Large intestine (tissue), 3 donors: ENCODE results near the gene RBP3. TPM values are rescaled to one million over a fixed set of nuclear protein-coding genes. Genes with fewer than 3 reads are reported as not detected.

Experiments
- DNase-seq, 2 donors: peaks; one replicate each; pipeline versions ENCODE4 v3.0.0 to v3.0.0-alpha.2; 2013
- H3K27ac ChIP-seq: one replicate; pipeline ENCODE4 v1.5.1; 2013; ENCODE audit warnings: low read length
- H3K27me3 ChIP-seq: 2 replicates; pipeline ENCODE4 v1.6.1; 2013; ENCODE audit warnings: low read length; ENCODE audit not compliant: control insufficient read depth, insufficient read depth
- H3K36me3 ChIP-seq: 2 replicates; pipeline ENCODE4 v1.6.1; 2013; ENCODE audit warnings: low read length; ENCODE audit not compliant: control insufficient read depth, insufficient read depth
- H3K4me1 ChIP-seq: one replicate; pipeline ENCODE4 v1.6.1; 2013; ENCODE audit warnings: low read length; ENCODE audit not compliant: control insufficient read depth, insufficient read depth
- H3K4me3 ChIP-seq: one replicate; pipeline ENCODE4 v1.5.1; 2013; ENCODE audit warnings: low read length
- H3K9me3 ChIP-seq: one replicate; pipeline ENCODE4 v1.6.1; 2013; ENCODE audit warnings: mild to moderate bottlenecking, low read depth, low read length, moderate library complexity; ENCODE audit not compliant: control insufficient read depth
- WGBS: methylation state at CpG from one replicate; pipeline ENCODE4 v1.1.5; 2013; ENCODE audit warnings: low lambda C conversion rate; ENCODE audit not compliant: insufficient coverage; 5-methylcytosine and 5-hydroxymethylcytosine counted together
- polyA plus RNA-seq: library from polyadenylated mRNA; unstranded; fragments of 120-200 nt; gene quantifications from one replicate; pipeline ENCODE4 v1.2.1, GENCODE V29; 2013

Gene RBP3
- polyA plus RNA-seq, 1 donor = 0.06 TPM

GRCh38 chr10:47326927-47327330 lies 21.2 kb upstream of the RBP3 start:
- H3K27ac ChIP-seq = no peak overlapping the region
- WGBS = no CpG with 5 or more reads among the region's 11 CpGs
- H3K36me3 ChIP-seq = no peaks in the 10 kb centered on the region
- H3K4me1 ChIP-seq = peaks cover 8% of the 10 kb centered on the region
- peak in 1 of 2 donors; percentile 15 for DNase-seq
- no peaks in the 10 kb centered on the region for H3K9me3 ChIP-seq
- peaks cover 15% of the 10 kb centered on the region for H3K27me3 ChIP-seq
- H3K4me3 ChIP-seq = no peak overlapping the region

GRCh38 chr10:47329855-47330254 lies 18.3 kb upstream of the RBP3 start:
- H3K9me3 ChIP-seq = no peaks in the 10 kb centered on the region
- H3K4me1 ChIP-seq = peaks cover 8% of the 10 kb centered on the region
- DNase-seq = no peak
- no CpG with 5 or more reads among the region's 4 CpGs for WGBS
- H3K4me3 ChIP-seq = no peak overlapping the region
- H3K36me3 ChIP-seq = no peaks in the 10 kb centered on the region
- no peak overlapping the region for H3K27ac ChIP-seq
- no peaks in the 10 kb centered on the region for H3K27me3 ChIP-seq

- H3K9me3 ChIP-seq = no peaks in the 10 kb centered on the region
- no peaks in the 10 kb centered on the region for H3K27me3 ChIP-seq
- H3K4me1 ChIP-seq = peaks cover 8% of the 10 kb centered on the region
- H3K4me3 ChIP-seq = no peak overlapping the region
- no CpG with 5 or more reads among the region's 3 CpGs for WGBS
- H3K27ac ChIP-seq = no peak overlapping the region
- no peaks in the 10 kb centered on the region for H3K36me3 ChIP-seq
- no peak for DNase-seq
These were observed 17.8 kb upstream of the RBP3 start for GRCh38 chr10:47330366-47330765.

- no CpG with 5 or more reads among the region's 3 CpGs for WGBS
- Histone ChIP-seq H3K36me3 (no peaks in the 10 kb centered on the region), H3K27ac (no peak overlapping the region), H3K9me3 (no peaks in the 10 kb centered on the region), H3K4me3 (no peak overlapping the region), H3K27me3 (no peaks in the 10 kb centered on the region), H3K4me1 (peaks cover 8% of the 10 kb centered on the region)
- peak; percentile 36 to 72 for DNase-seq
These were observed 17.4 kb upstream of the RBP3 start for GRCh38 chr10:47330804-47331203.

GRCh38 chr10:47331491-47331890 lies 16.7 kb upstream of the RBP3 start:
- H3K27ac ChIP-seq = no peak overlapping the region
- no peaks in the 10 kb centered on the region for H3K27me3 ChIP-seq
- WGBS = no CpG with 5 or more reads among the region's 9 CpGs
- no peak for DNase-seq
- no peaks in the 10 kb centered on the region for H3K9me3 ChIP-seq
- H3K4me1 ChIP-seq = peaks cover 8% of the 10 kb centered on the region
- no peaks in the 10 kb centered on the region for H3K36me3 ChIP-seq
- H3K4me3 ChIP-seq = no peak overlapping the region

- no peak overlapping the region for H3K4me3 ChIP-seq
- no peaks in the 10 kb centered on the region for H3K36me3 ChIP-seq
- H3K9me3 ChIP-seq = no peaks in the 10 kb centered on the region
- H3K27me3 ChIP-seq = no peaks in the 10 kb centered on the region
- H3K27ac ChIP-seq = no peak overlapping the region
- no CpG with 5 or more reads among the region's 7 CpGs for WGBS
- no peak for DNase-seq
- H3K4me1 ChIP-seq = peaks cover 8% of the 10 kb centered on the region
These were observed 16.2 kb upstream of the RBP3 start for GRCh38 chr10:47331954-47332353.

GRCh38 chr10:47332371-47332770 lies 15.8 kb upstream of the RBP3 start:
- Histone ChIP-seq H3K9me3 (no peaks in the 10 kb centered on the region), H3K36me3 (no peaks in the 10 kb centered on the region), H3K27ac (no peak overlapping the region), H3K4me3 (no peak overlapping the region), H3K4me1 (peaks cover 8% of the 10 kb centered on the region), H3K27me3 (no peaks in the 10 kb centered on the region)
- DNase-seq = no peak
- no CpG with 5 or more reads among the region's 3 CpGs for WGBS

DNA sequence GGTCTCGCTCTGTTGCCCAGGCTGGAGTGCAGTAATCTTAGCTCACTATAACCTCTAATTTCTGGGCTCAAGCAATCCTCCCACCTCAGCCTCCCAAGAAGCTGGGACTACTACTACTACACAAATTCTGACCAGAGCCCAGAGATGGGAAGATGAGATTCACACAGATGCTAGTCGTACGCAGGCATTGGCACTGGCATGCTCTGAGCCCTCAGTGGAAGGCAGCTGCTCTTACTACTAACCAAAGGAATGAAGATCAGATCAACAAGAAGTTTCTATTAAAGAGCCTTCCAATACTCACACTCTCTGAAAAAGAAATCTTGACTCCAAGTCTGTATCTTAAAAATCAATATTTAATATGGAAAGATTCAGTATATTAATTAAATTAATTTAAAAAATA lies 15.2 kb upstream of the RBP3 start:
- H3K27me3 ChIP-seq = no peaks in the 10 kb centered on the region
- H3K27ac ChIP-seq = no peak overlapping the region
- no peak overlapping the region for H3K4me3 ChIP-seq
- H3K4me1 ChIP-seq = peaks cover 8% of the 10 kb centered on the region
- no peak for DNase-seq
- no peaks in the 10 kb centered on the region for H3K9me3 ChIP-seq
- H3K36me3 ChIP-seq = no peaks in the 10 kb centered on the region
- WGBS = no CpG with 5 or more reads among the region's 3 CpGs

GRCh38 chr10:47333532-47333931 lies 14.6 kb upstream of the RBP3 start:
- no peaks in the 10 kb centered on the region for H3K36me3 ChIP-seq
- H3K4me1 ChIP-seq = peaks cover 8% of the 10 kb centered on the region
- WGBS = 83% methylated on average over 2 of the region's 6 CpGs
- H3K4me3 ChIP-seq = no peak overlapping the region
- DNase-seq = no peak
- H3K9me3 ChIP-seq = no peaks in the 10 kb centered on the region
- H3K27ac ChIP-seq = no peak overlapping the region
- H3K27me3 ChIP-seq = no peaks in the 10 kb centered on the region

DNA sequence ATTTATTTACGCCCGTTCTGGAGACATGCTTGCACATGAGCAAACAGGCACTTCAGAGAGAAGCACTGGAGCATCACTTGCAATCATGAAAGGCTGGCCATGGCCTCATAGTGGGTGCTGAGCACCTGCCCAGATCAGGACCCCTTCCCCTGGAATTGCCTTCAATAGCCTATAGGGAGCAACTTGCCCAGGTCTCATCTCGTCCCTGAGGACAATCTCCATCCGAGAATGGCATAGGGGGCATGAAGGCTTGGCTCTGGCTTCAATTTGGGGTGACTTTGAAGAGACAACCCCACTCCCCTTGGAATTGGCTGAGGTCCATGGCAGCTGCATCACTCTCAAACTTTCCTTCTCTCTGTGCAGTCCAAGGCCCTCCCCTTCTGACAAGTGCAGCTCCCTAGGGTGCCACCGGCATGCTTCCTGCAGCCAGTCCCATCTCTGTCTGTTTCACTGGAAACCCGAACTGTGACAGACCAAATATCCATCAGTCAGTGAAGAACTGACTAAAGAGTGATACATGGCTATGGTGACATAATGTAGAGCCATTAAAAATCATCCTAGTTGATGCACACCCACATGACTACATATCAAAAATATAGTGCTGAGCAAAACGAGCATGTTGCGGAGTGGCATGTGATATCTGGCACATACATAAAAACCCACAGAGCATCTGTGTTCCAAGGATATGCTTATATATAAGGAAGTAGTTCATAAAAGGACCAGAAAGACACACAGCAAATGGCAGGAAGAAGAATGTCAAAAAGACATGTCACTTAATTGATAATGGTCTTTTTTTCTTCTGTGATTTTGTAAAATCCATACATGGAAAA lies 13.5 kb upstream of the RBP3 start:
- Histone ChIP-seq H3K27me3 (no peaks in the 10 kb centered on the region), H3K9me3 (no peaks in the 10 kb centered on the region), H3K4me1 (peaks cover 8% of the 10 kb centered on the region), H3K36me3 (no peaks in the 10 kb centered on the region), H3K4me3 (no peak overlapping the region), H3K27ac (no peak overlapping the region)
- WGBS = 100% methylated on average over 2 of the region's 8 CpGs
- DNase-seq = no peak

- no peak overlapping the region for H3K27ac ChIP-seq
- no peak for DNase-seq
- no peaks in the 10 kb centered on the region for H3K9me3 ChIP-seq
- no peak overlapping the region for H3K4me3 ChIP-seq
- H3K27me3 ChIP-seq = no peaks in the 10 kb centered on the region
- WGBS = 100% methylated on average over 1 of the region's 5 CpGs
- H3K36me3 ChIP-seq = no peaks in the 10 kb centered on the region
- H3K4me1 ChIP-seq = peaks cover 1% of the 10 kb centered on the region
These were observed 12.3 kb upstream of the RBP3 start for GRCh38 chr10:47335906-47336305.
